Endodermal cell (in vitro differentiated cells): ENCODE data around the gene ERG. TPM values are rescaled to one million over a fixed set of nuclear protein-coding genes. Genes with fewer than 3 reads are reported as not detected.
A peak's percentile ranks its signal among the peaks of the same experiment; 100 is the strongest.

ENCODE experiments used
- DNase-seq: peaks from one replicate; pipeline ENCODE4 v3.0.0-alpha.2; 2017
- H3K27ac ChIP-seq: 2 replicates; pipeline ENCODE4 v1.5.1; 2013; ENCODE audit warnings: mild to moderate bottlenecking, low read depth, low read length, moderate library complexity
- H3K27me3 ChIP-seq: 2 replicates; pipeline ENCODE4 v1.6.1; 2013; ENCODE audit warnings: mild to moderate bottlenecking, low read length, moderate library complexity; ENCODE audit not compliant: insufficient read depth, control insufficient read depth, poor library complexity, severe bottlenecking
- H3K36me3 ChIP-seq: 2 replicates; pipeline ENCODE4 v1.7.0; 2013; ENCODE audit warnings: mild to moderate bottlenecking, low read length, moderate library complexity; ENCODE audit not compliant: control insufficient read depth, insufficient read depth
- H3K4me1 ChIP-seq: one replicate; pipeline ENCODE4 v1.7.0; 2013; ENCODE audit warnings: low read length; ENCODE audit not compliant: control insufficient read depth, insufficient read depth
- H3K4me3 ChIP-seq: 2 replicates; pipeline ENCODE4 v1.5.1; 2013; ENCODE audit warnings: mild to moderate bottlenecking, low read length, moderate library complexity
- H3K9ac ChIP-seq: 2 replicates; pipeline ENCODE4 v1.6.1; 2013; ENCODE audit warnings: mild to moderate bottlenecking, low read length, moderate library complexity; ENCODE audit not compliant: poor library complexity, severe bottlenecking; ENCODE audit errors: extremely low read depth
- H3K9me3 ChIP-seq: 2 replicates; pipeline ENCODE4 v1.6.1; 2013; ENCODE audit warnings: mild to moderate bottlenecking, low read length, moderate library complexity; ENCODE audit not compliant: control insufficient read depth
- H3K27ac Mint-ChIP-seq: 2 replicates; pipeline ENCODE4 v1.8.0; 2020; ENCODE audit warnings: mixed read lengths
- H3K27me3 Mint-ChIP-seq: 2 replicates; pipeline ENCODE4 v1.8.0; 2021; ENCODE audit warnings: mild to moderate bottlenecking, mixed read lengths; ENCODE audit not compliant: insufficient read depth
- H3K36me3 Mint-ChIP-seq: 2 replicates; pipeline ENCODE4 v1.8.0; 2020; ENCODE audit warnings: low read depth, mixed read lengths
- H3K4me1 Mint-ChIP-seq: 2 replicates; pipeline ENCODE4 v1.8.0; 2020; ENCODE audit warnings: mixed read lengths
- H3K4me3 Mint-ChIP-seq: 2 replicates; pipeline ENCODE4 v1.8.0; 2020; ENCODE audit warnings: mild to moderate bottlenecking, moderate library complexity, mixed read lengths
- H3K9me3 Mint-ChIP-seq: 2 replicates; pipeline ENCODE4 v1.8.0; 2020; ENCODE audit warnings: mild to moderate bottlenecking, mixed read lengths
- WGBS, 2 experiments: methylation state at CpG; one replicate each; pipeline versions ENCODE4 v1.1.5 to v1.1.7; 2013; ENCODE audit warnings: missing lambda C conversion rate in 2 of 2, mixed read lengths in 1 of 2; ENCODE audit not compliant: insufficient coverage in 1 of 2, insufficient read length in 1 of 2; 5-methylcytosine and 5-hydroxymethylcytosine counted together
- total RNA-seq, 2 donors: library from RNA; stranded (reverse); fragmentation: NEBNext Ultra II Directional in 1 of 2; extraction: Animal tissue kit (Norgen Biotek cat#: 25700) in 1 of 2; gene quantifications; 2 replicates in 1 of 2; 3 replicates in 1 of 2; pipeline ENCODE4 v1.2.1, GENCODE V29; 2021
- TF ChIP-seq, protein P1 (sequence below): fragments of 200-600 bp; sonication (generic); conservative IDR thresholded peaks from 2 replicates; pipeline ENCODE4 v1.5.0; 2021; ENCODE audit warnings: antibody characterized with exemption, mild to moderate bottlenecking

The ERG gene
- total RNA-seq, 2 donors from 2014 or later, result not detected

DNA sequence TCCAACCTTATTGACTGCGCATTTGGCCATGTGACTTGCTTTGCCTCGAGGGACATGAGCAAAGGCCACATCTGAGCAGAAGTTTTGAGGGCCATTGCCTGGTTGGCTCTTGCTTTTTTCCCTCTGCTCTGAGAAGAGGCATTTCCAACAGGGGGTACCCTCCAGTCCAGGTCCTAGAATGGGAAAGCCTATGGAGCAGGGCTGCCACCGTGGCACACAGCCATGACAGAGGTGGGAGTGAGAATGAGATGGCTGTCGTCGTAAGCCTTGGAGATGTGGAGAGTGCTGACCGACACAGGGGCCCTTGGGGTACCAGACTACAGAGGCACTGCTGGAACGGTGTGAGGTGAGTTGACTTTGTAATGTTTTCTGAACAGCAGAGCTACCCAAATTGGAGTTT, 138.4 kb downstream of the ERG start:
- Mint-ChIP-seq H3K27me3 (peaks cover 13% of the 10 kb centered on the region), H3K4me1 (peaks cover 15% of the 10 kb centered on the region), H3K4me3 (no peak overlapping the region), H3K9me3 (no peaks in the 10 kb centered on the region), H3K36me3 (no peaks in the 10 kb centered on the region), H3K27ac (no peak overlapping the region)
- no peaks in the 10 kb centered on the region for H3K36me3 ChIP-seq
- no peak overlapping the region for H3K4me3 ChIP-seq
- DNase-seq, result peak; percentile 4
- TF ChIP-seq, protein P1, sequence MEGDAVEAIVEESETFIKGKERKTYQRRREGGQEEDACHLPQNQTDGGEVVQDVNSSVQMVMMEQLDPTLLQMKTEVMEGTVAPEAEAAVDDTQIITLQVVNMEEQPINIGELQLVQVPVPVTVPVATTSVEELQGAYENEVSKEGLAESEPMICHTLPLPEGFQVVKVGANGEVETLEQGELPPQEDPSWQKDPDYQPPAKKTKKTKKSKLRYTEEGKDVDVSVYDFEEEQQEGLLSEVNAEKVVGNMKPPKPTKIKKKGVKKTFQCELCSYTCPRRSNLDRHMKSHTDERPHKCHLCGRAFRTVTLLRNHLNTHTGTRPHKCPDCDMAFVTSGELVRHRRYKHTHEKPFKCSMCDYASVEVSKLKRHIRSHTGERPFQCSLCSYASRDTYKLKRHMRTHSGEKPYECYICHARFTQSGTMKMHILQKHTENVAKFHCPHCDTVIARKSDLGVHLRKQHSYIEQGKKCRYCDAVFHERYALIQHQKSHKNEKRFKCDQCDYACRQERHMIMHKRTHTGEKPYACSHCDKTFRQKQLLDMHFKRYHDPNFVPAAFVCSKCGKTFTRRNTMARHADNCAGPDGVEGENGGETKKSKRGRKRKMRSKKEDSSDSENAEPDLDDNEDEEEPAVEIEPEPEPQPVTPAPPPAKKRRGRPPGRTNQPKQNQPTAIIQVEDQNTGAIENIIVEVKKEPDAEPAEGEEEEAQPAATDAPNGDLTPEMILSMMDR, result no peak
- 87 to 100% methylated on average over 4 to 7 of the region's 7 CpGs for WGBS, 2 experiments
- no peak overlapping the region for H3K9ac ChIP-seq
- peaks cover 2% of the 10 kb centered on the region for H3K4me1 ChIP-seq
- H3K27ac ChIP-seq, result no peak overlapping the region
- H3K9me3 ChIP-seq, result no peaks in the 10 kb centered on the region
- no peaks in the 10 kb centered on the region for H3K27me3 ChIP-seq

DNA sequence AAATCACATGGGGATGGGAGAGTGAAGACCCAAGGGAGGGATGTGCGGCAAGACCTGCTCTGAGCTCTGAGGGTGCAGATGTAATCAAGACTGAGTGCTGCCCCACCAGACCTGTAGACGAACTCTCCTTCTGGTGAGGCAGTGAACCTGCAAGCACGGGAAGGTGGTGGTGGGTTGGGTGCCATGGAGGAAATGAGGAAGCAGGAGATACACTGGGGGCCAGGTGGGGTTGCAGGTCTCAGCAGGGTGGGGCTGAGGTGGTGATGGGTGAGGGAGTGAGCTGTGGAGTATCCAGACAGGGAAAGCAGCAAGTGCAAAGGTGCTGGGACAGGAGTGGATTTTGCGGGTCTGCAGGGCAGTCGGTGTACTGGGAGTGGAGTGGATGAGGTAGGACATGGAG, 139.2 kb downstream of the ERG start:
- Mint-ChIP-seq H3K9me3 (no peaks in the 10 kb centered on the region), H3K27me3 (peaks cover 14% of the 10 kb centered on the region), H3K4me3 (no peak overlapping the region), H3K36me3 (no peaks in the 10 kb centered on the region), H3K4me1 (peaks cover 20% of the 10 kb centered on the region), H3K27ac (no peak overlapping the region)
- Histone ChIP-seq H3K27me3 (no peaks in the 10 kb centered on the region), H3K36me3 (no peaks in the 10 kb centered on the region), H3K4me3 (no peak overlapping the region), H3K9me3 (no peaks in the 10 kb centered on the region), H3K27ac (no peak overlapping the region), H3K4me1 (peaks cover 2% of the 10 kb centered on the region), H3K9ac (no peak overlapping the region)
- TF ChIP-seq, protein P1, result no peak
- 97 to 100% methylated on average over 5 of the region's 5 CpGs for whole genome bisulfite sequencing, 2 experiments
- DNase-seq, result peak; percentile 35

DNA sequence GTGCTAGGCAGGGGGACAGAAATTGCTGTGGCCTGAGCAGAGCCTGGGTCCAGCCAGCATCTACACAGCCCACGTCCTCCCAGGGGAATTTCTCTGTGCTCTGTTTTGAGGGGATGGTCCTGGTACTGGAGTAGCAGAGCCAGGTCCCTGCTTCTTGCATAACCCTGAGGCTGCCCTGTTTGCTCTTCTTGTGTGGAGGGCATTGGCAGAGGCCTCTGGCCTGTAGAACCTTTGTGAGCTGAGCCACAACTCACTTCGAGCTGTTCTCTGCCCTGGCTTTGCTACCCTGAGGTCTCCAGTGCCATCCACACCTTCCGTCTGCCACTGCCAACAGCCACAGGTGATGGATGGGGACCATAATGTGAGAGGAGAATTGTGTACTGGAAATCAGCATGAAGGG, 139.6 kb downstream of the ERG start:
- H3K27ac ChIP-seq, result no peak overlapping the region
- no peak overlapping the region for H3K27ac Mint-ChIP-seq
- H3K27me3 Mint-ChIP-seq, result peaks cover 14% of the 10 kb centered on the region

More for the DNA sequence above, 139.6 kb downstream of the ERG start:
- Mint-ChIP-seq H3K4me1 (peaks cover 20% of the 10 kb centered on the region), H3K36me3 (no peaks in the 10 kb centered on the region), H3K4me3 (no peak overlapping the region), H3K9me3 (no peaks in the 10 kb centered on the region)
- Histone ChIP-seq H3K4me1 (peaks cover 2% of the 10 kb centered on the region), H3K36me3 (no peaks in the 10 kb centered on the region), H3K9me3 (no peaks in the 10 kb centered on the region), H3K9ac (no peak overlapping the region), H3K27me3 (no peaks in the 10 kb centered on the region), H3K4me3 (no peak overlapping the region)
- no peak for DNase-seq
- 83 to 93% methylated on average over 2 to 3 of the region's 3 CpGs for WGBS, 2 experiments
- TF ChIP-seq, protein P1, result no peak
